IMR-90 (cell line): ENCODE measurements around the gene FNIP1. TPM values are rescaled to one million over a fixed set of nuclear protein-coding genes. Genes with fewer than 3 reads are reported as not detected.

ENCODE experiments used
- ATAC-seq: fragments of 200-7000 bp; cut with Tn5 transposase; 2 replicates; pipeline ENCODE4 v1.9.1; 2020; ENCODE audit warnings: low read depth, mild to moderate bottlenecking, moderate library complexity
- BruUV-seq: library from RNA; stranded (reverse); fragments of 400-500 nt; replicated peaks from 2 replicates; lab custom pipeline; 2021; lab: Mats Ljungman, UMichigan
- CTCF ChIA-PET: fragments of 300-600 bp; formaldehyde crosslinking; extraction: SDS; loops from one replicate; lab custom pipeline; 2021; ENCODE audit warnings: antibody characterized with exemption; lab: Yijun Ruan, JAX
- POLR2A ChIA-PET: fragments of 300-600 bp; sonication (Branson Sonifier 250); formaldehyde crosslinking; loops from one replicate; lab custom pipeline; 2022; ENCODE audit warnings: antibody characterized with exemption; ENCODE audit not compliant: unreplicated experiment; lab: Charles Lee
- DNase-seq: peaks from one replicate; pipeline ENCODE4 v3.0.0; 2013
- H2AFZ ChIP-seq: replicated peaks from 2 replicates; pipeline ENCODE3; 2013; ENCODE audit warnings: low read length, mild to moderate bottlenecking; ENCODE audit not compliant: poor library complexity
- H2AK5ac ChIP-seq: 2 replicates; pipeline ENCODE4 v1.6.1; 2013; ENCODE audit warnings: low read depth, low read length, inconsistent platforms
- H2AK9ac ChIP-seq: replicated peaks from 2 replicates; pipeline ENCODE3; 2013; ENCODE audit warnings: mild to moderate bottlenecking, low read depth, low read length, moderate library complexity; ENCODE audit not compliant: poor library complexity
- H2BK120ac ChIP-seq: 2 replicates; pipeline ENCODE4 v1.6.1; 2013; ENCODE audit warnings: low read depth, low read length, inconsistent platforms
- H2BK15ac ChIP-seq: 3 replicates; pipeline ENCODE4 v1.6.1; 2013; ENCODE audit warnings: low read depth, low read length, inconsistent platforms
- H2BK20ac ChIP-seq: 2 replicates; pipeline ENCODE4 v1.6.1; 2013; ENCODE audit warnings: low read depth, mild to moderate bottlenecking, inconsistent platforms, low read length, moderate library complexity
- H2BK5ac ChIP-seq: 2 replicates; pipeline ENCODE4 v1.6.1; 2013; ENCODE audit warnings: mild to moderate bottlenecking, low read depth, low read length, inconsistent platforms; ENCODE audit not compliant: poor library complexity, severe bottlenecking
- H3K14ac ChIP-seq: replicated peaks from 2 replicates; pipeline ENCODE4 v1.6.1; 2013; ENCODE audit warnings: low read depth, low read length, inconsistent platforms
- H3K18ac ChIP-seq: 2 replicates; pipeline ENCODE4 v1.6.1; 2013; ENCODE audit warnings: low read depth, low read length, control low read depth
- H3K23ac ChIP-seq: 2 replicates; pipeline ENCODE4 v1.6.1; 2013; ENCODE audit warnings: low read depth, low read length, inconsistent platforms
- H3K27ac ChIP-seq: 2 replicates; pipeline ENCODE4 v1.5.1; 2013; ENCODE audit warnings: mild to moderate bottlenecking, control low read depth, low read length; ENCODE audit not compliant: insufficient read depth
- H3K27me3 ChIP-seq: 2 replicates; pipeline ENCODE4 v1.6.1; 2013; ENCODE audit warnings: low read length; ENCODE audit not compliant: control insufficient read depth, insufficient read depth
- H3K36me3 ChIP-seq: 2 replicates; pipeline ENCODE4 v1.6.1; 2013; ENCODE audit warnings: low read length, mixed read lengths; ENCODE audit not compliant: control insufficient read depth, insufficient read depth
- H3K4ac ChIP-seq: 2 replicates; pipeline ENCODE4 v1.6.1; 2013; ENCODE audit warnings: low read depth, low read length, inconsistent platforms
- H3K4me1 ChIP-seq: 2 replicates; pipeline ENCODE4 v1.6.1; 2013; ENCODE audit warnings: low read length, mixed read lengths; ENCODE audit not compliant: control insufficient read depth, insufficient read depth
- H3K4me2 ChIP-seq: 2 replicates; pipeline ENCODE4 v1.6.1; 2013; ENCODE audit warnings: low read depth, mild to moderate bottlenecking, control low read depth, low read length, moderate library complexity
- H3K4me3 ChIP-seq: 2 replicates; pipeline ENCODE4 v1.5.1; 2013; ENCODE audit warnings: low read depth, mild to moderate bottlenecking, control low read depth, low read length, moderate library complexity; ENCODE audit not compliant: insufficient read depth
- H3K56ac ChIP-seq: 2 replicates; pipeline ENCODE4 v1.6.1; 2013; ENCODE audit warnings: low read length, inconsistent platforms; ENCODE audit not compliant: insufficient read depth; ENCODE audit errors: extremely low read depth
- H3K79me1 ChIP-seq, 2 experiments: 2 replicates each; pipeline ENCODE4 v1.6.1; 2013; ENCODE audit warnings: low read length in 2 of 2, inconsistent platforms in 1 of 2, low read depth in 1 of 2
- H3K9ac ChIP-seq: 2 replicates; pipeline ENCODE4 v1.6.1; 2013; ENCODE audit warnings: low read depth, low read length, control low read depth
- H3K9me1 ChIP-seq: 2 replicates; pipeline ENCODE4 v1.6.1; 2013; ENCODE audit warnings: low read length, inconsistent platforms; ENCODE audit not compliant: insufficient read depth
- H3K9me3 ChIP-seq: 2 replicates; pipeline ENCODE4 v1.6.1; 2013; ENCODE audit warnings: low read length; ENCODE audit not compliant: control insufficient read depth, insufficient read depth
- H4K20me1 ChIP-seq: 2 replicates; pipeline ENCODE4 v1.6.1; 2013; ENCODE audit warnings: low read length, inconsistent platforms; ENCODE audit not compliant: insufficient read depth
- H4K5ac ChIP-seq: 2 replicates; pipeline ENCODE4 v1.6.1; 2013; ENCODE audit warnings: mild to moderate bottlenecking, low read depth, low read length, control low read depth
- H4K8ac ChIP-seq, 2 experiments: 2 replicates each; pipeline ENCODE4 v1.6.1; 2013; ENCODE audit warnings: low read depth in 2 of 2, low read length in 2 of 2, control low read depth in 1 of 2, inconsistent platforms in 1 of 2
- H4K91ac ChIP-seq: 2 replicates; pipeline ENCODE4 v1.6.1; 2013; ENCODE audit warnings: low read depth, low read length, inconsistent platforms; ENCODE audit not compliant: insufficient read depth
- BHLHE40 ChIP-seq: fragments of 150-350 bp; IDR thresholded peaks from 2 replicates; pipeline ENCODE4 v1.6.1; 2016; ENCODE audit warnings: mild to moderate bottlenecking, low read depth, low read length
- MAFK ChIP-seq: IDR thresholded peaks from 2 replicates; pipeline ENCODE4 v1.6.1; 2012; ENCODE audit warnings: low read depth, low read length, improper control_type of control experiment
- POLR2A ChIP-seq: IDR thresholded peaks from 2 replicates; pipeline ENCODE4 v1.6.1; 2012; ENCODE audit warnings: mild to moderate bottlenecking, low read depth, low read length
- RAD21 ChIP-seq: IDR thresholded peaks from 2 replicates; pipeline ENCODE4 v1.6.1; 2012; ENCODE audit warnings: low read length, improper control_type of control experiment
- WGBS, 2 experiments: methylation state at CpG; one replicate each; pipeline versions ENCODE4 v1.1.5 to v1.1.7; 2013; ENCODE audit warnings: missing lambda C conversion rate in 2 of 2; ENCODE audit not compliant: insufficient read length in 1 of 2; ENCODE audit errors: extremely low coverage in 2 of 2; 5-methylcytosine and 5-hydroxymethylcytosine counted together
- dilution Hi-C: fragments of 300-500 bp; cut with HindIII; formaldehyde crosslinking; loops from one replicate; pipeline ENCODE4 v1.14.3; 2018; ENCODE audit warnings: low sequenced_read_pairs; ENCODE audit not compliant: unreplicated experiment
- in situ Hi-C: fragments of 300-500 bp; cut with MboI; formaldehyde crosslinking; loops from 3 replicates; pipeline ENCODE4 v1.14.3; 2019; ENCODE audit warnings: low sequenced_read_pairs, inconsistent platforms, mixed read lengths
- intact Hi-C: fragments of 100-400 bp; cut with micrococcal nuclease; formaldehyde crosslinking; loops from 2 replicates; pipeline ENCODE4 v1.10.0; 2022
- polyA plus RNA-seq, 3 experiments: library from polyadenylated mRNA; depleted of rRNA; stranded (reverse); fragments of >200 nt; gene quantifications; 2 replicates each; pipeline ENCODE4 v1.2.3, GENCODE V29; 2012; ENCODE audit warnings: low replicate concordance in 1 of 3
- total RNA-seq: library from RNA; depleted of rRNA; stranded (reverse); fragments of >200 nt; gene quantifications from 2 replicates; pipeline ENCODE4 v1.2.3, GENCODE V29; 2012

FNIP1 gene
- total and polyA plus RNA-seq, 2 of the 4 experiments (the other 2 are of a cell fraction) = 5.6 to 34.1 TPM

DNA sequence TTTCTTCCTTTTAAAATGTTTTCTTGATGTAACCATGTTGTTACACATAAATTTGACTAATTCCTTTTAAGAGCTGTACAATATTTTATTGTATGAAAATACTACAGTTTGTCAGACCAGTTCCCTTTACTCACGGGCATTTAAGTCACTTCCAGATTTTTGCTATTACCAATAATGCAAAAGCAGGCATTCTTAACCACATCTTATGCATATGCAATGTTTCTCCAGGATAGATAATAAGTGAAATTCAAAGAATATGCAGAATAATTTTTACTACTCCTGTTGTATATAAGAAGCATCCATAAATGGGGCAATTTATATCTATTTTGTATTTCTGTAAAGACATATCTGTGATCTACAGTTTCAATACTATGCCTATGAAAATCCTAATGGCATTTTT is 77.3 kb downstream of the FNIP1 start:
- Histone ChIP-seq H4K5ac (no peak overlapping the region), H2BK5ac (no peak overlapping the region), H3K4me1 (no peaks in the 10 kb centered on the region), H2AFZ (no peak overlapping the region), H2AK5ac (no peak overlapping the region), H3K9me3 (no peaks in the 10 kb centered on the region), H2BK15ac (no peak overlapping the region), H3K14ac (no peak overlapping the region), H3K27me3 (no peaks in the 10 kb centered on the region), H2BK20ac (no peak overlapping the region), H4K8ac (no peak overlapping the region), H3K9me1 (no peaks in the 10 kb centered on the region), H2AK9ac (no peak overlapping the region), H3K23ac (no peak overlapping the region), H4K91ac (no peak overlapping the region), H3K18ac (no peak overlapping the region), H3K4ac (no peak overlapping the region), H3K36me3 (peaks cover 14% of the 10 kb centered on the region), H3K27ac (no peak overlapping the region), H3K9ac (no peak overlapping the region), H3K4me3 (no peak overlapping the region), H2BK120ac (no peak overlapping the region), H4K20me1 (no peaks in the 10 kb centered on the region; the same call in 1 of the 2 replicates), H3K4me2 (no peak overlapping the region), H3K56ac (no peak overlapping the region), H3K79me1 (peaks cover 18 to 21% of the 10 kb centered on the region in 2 experiments; a peak in 3 of 4 replicates)
- no CpG with 5 or more reads among the region's 1 CpG for WGBS, 2 experiments
- in situ Hi-C loops (no loop called here), intact Hi-C loops (no loop called here), dilution Hi-C loops (no loop called here)
- no peak for DNase-seq
- TF ChIP-seq BHLHE40 (no peak), MAFK (no peak), POLR2A (no peak), RAD21 (no peak)
- no peak for ATAC-seq
- ChIA-PET CTCF (no interaction called here), POLR2A (interaction anchor here (0.5 kb wide), 1 partner anchor 62 kb away, joined by 3 read pairs; no protein-coding TSS in a partner anchor)
- no TSS peak for BruUV-seq
